HTR-8/SVneo (cell line): Measurements from ENCODE around the gene INVS.
"Not testable (repeated sequence)": the region's sequence is repeated elsewhere in the genome, so short reads cannot be mapped to it uniquely, and the experiment has no call there.

ENCODE experiments used
- DNase-seq: peaks from one replicate; pipeline ENCODE4 v3.0.0; 2011; ENCODE audit warnings: low spot score, mixed read lengths; ENCODE audit not compliant: insufficient read length
- FAIRE-seq: peaks from 2 replicates; lab custom pipeline; 2011; peaks lifted over from hg19 to GRCh38; lab: Jason Lieb, UNC

The INVS gene

GRCh38 chr9:100306283-100306682 is 207.2 kb downstream of the INVS start:
- FAIRE-seq (no peak), DNase-seq (no peak)

GRCh38 chr9:100307080-100307479 is 208.0 kb downstream of the INVS start:
- FAIRE-seq, result no peak
- no peak for DNase-seq

DNA sequence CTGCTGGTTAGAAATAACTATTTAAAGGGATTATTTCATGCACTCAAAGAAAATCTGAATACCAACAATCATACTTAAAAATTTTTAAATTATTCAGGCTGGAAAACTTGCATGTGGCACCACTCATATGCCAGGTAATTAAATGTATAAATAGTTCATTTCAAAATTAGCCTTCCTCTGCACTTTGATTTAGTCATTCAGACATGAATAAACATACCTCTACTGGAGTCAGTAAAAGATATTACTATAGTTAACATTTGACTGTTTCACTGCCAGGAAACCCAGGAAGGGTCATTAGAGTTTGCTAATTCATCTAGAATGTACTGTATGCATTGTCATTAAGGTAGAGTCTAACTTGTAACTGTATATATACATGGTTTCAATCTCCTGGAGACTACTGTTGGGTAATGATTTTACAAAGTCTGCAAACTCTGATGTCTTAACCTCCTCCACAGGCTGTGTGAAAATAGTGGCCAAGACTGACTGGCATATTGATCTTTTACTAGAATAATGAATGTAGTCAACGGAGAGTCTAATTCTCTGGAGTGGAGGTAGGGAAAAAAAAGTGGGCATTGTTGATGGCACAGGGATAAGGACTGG is 210.0 kb downstream of the INVS start:
- FAIRE-seq (no peak), DNase-seq (no peak)

DNA sequence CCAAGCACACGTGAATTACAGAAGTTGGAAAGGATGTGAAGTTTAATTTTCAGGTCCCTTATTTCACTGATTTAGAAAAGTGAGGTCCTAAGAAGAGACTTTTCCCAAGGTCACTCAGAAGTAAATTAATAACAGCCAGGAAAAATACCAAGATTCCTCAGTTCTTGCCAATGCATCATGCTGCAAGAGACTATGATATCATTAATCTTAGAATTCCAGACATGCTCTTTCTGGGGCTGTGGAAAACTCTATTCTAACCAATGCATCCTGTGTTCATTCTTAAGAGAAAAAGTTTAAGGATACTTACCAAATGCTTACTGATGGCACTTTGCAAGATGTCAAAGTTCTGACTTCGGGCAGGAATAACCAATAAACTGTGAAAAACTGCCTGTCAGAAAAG is 210.9 kb downstream of the INVS start:
- DNase-seq (no peak), FAIRE-seq (no peak)

DNA sequence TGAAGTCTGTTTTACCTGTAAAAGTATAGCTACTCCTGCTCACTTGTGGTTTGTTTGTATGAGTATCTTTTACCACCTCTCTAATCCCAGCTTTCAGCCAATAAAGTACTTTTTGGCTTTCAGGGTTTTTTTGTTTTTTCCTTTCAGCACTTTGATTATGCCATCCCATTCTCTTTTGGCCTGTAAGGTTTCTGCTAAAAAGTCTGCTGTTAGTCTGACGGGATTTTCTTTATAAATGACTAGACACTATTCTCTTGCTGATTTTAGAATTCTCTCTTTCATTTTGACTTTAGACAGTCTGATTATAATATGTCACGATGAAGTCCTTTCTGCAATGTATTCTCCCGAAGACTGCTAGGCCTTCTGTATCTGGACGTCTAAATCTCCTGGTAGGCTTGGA is 216.5 kb downstream of the INVS start:
- no peak for DNase-seq
- FAIRE-seq, result no peak

DNA sequence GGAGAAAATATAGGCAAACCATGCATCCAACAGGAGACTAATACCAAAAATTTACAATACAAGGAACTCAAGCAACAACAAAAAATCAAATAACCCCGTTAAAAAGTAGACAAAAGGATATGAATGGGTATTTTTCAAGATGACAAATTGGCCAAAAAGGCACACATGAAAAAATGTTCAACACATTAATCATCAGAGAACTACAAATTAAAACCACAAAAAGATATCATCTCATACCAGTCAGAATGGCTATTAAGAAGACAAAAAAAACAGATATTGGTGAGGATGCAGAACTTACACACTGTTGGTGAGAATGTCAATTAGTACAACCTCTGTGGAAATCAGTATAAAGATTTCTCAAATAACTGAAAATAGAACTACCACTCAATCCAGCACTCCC is 218.7 kb downstream of the INVS start:
- FAIRE-seq, result no peak
- DNase-seq, result no peak

- FAIRE-seq (no peak), DNase-seq (peak; percentile 8)
Observed at GRCh38 chr9:100322954-100323536, 224.0 kb downstream of the INVS start.

DNA sequence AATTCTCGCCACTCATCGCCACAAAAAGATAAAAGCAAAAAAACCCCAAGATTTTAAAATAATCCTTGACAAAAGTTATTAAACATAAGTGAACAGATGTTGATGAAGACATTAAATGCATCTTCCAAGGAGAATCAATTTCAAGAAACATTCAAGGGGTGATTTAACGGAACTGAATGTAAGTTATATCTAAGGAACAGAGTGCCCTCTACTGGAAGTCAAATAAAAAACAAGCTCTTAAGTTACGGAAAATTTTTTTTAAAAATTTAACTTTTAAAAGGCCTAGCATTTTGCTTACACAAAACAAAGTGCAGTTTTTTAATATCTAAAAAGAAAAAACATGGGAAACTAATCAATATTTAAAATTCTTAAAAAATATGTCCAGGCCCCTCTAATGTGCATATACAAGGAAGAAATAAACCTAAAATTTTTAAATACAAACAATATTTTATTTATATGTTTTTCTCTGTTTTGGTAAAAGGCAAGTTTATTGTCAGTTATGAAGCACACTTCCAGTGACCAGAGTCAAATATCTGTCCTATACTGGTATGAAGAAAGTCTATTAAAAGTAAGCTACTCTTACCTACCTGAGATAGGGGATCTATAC is 225.7 kb downstream of the INVS start:
- peak; percentile 3 for DNase-seq
- FAIRE-seq, result no peak

DNA sequence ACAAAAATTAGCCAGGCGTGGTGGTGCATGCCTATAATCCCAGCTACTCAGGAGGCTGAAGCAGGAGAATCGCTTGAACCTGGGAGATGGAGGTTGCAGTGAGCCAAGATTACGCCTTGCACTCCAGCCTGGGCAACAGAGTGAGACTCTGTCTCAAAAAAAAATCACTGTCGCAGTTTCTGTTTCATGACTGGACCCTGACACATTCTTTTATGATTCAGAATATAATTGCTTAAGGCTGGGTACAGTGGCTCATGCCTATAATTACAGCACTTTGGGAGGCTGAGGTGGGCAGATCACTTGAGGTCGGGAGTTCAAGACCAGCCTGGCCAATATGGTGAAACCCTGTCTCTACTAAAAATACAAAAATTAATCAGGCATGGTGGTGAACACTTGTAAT is 239.7 kb downstream of the INVS start:
- FAIRE-seq, DNase-seq: not testable (repeated sequence)

DNA sequence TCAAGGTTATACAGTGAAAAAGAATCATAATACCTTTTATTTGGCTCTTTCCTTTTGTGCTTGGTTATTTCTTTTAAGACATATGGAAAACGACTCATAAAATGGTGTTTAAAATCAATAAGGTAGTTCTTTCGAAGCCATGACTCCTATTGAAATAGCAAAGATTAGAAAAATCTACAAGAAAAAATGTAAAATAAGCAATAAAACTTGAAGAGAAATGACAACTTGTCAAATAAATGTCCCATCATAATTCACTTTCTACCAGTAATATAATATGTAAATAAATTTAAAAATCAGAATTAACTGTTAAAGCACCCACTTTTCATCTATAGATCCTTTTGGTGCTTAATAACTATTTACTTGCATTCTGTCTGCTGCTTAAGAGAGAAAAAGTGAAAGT is 241.2 kb downstream of the INVS start:
- FAIRE-seq (no peak), DNase-seq (no peak)

- DNase-seq (no peak), FAIRE-seq (no peak)
Observed at GRCh38 chr9:100341889-100342288, 242.8 kb downstream of the INVS start.

- DNase-seq (no peak), FAIRE-seq (no peak)
Observed at GRCh38 chr9:100346836-100347235, 247.8 kb downstream of the INVS start.

DNA sequence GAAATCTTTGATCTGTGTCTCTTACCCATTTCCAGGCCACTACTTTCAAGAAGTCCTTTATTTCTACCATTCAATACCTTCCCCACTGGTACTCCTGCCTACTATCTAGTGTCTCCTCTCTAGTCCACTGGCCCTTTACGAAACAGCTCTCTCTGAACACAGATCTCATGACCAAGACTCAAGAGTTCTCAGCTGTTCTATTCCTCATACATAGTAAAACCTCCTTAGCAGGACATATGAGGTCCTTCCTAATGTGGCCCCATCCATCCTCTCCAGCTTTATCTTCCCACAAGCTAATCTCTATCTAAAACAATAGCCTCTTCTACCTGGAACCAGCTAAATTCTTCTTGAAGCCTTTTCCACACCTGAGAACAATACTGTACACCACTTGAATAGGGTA is 251.1 kb downstream of the INVS start:
- DNase-seq (no peak), FAIRE-seq (no peak)
